Fibroblast of pulmonary artery (primary cell): ENCODE results near the gene FRRS1L.

Experiments
- DNase-seq: peaks from one replicate; pipeline ENCODE4 v3.0.0-alpha.2; 2010; ENCODE audit warnings: low read depth
- H3K4me3 ChIP-seq: replicated peaks from 2 replicates; pipeline ENCODE4 v1.5.1; 2011; ENCODE audit warnings: low read depth, mild to moderate bottlenecking, control low read depth, low read length, moderate library complexity
- TF ChIP-seq, protein P1 (sequence below): IDR thresholded peaks from 2 replicates; pipeline ENCODE4 v1.5.1; 2011; ENCODE audit warnings: mild to moderate bottlenecking, control low read depth, low read length, inconsistent platforms; ENCODE audit errors: missing control alignments

FRRS1L gene

DNA sequence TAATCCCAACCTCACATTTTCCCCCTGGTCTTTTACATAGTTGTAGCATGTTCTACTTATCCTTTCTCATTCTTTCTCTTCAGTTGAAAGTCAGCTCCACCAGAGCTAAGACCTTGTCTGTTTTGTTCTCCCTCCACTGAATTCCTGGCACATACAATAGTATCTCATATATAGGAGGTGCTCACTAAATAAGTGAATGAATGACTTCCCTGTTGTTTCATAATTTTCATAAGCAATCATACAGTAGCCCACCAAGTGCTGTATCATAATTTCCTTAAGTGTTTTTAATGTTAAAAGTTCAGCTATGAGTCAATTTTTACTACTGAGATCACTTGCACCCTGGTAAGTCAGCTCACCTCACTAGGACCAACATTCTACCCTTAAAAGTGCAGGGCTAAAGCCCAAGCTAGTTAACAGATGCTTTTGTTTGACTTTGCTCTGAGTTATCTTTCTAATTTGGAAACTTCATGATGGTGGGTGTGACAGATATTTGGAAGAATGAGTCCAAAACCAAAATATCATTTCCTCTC is 74.9 kb downstream of the FRRS1L start:
- TF ChIP-seq, protein P1, sequence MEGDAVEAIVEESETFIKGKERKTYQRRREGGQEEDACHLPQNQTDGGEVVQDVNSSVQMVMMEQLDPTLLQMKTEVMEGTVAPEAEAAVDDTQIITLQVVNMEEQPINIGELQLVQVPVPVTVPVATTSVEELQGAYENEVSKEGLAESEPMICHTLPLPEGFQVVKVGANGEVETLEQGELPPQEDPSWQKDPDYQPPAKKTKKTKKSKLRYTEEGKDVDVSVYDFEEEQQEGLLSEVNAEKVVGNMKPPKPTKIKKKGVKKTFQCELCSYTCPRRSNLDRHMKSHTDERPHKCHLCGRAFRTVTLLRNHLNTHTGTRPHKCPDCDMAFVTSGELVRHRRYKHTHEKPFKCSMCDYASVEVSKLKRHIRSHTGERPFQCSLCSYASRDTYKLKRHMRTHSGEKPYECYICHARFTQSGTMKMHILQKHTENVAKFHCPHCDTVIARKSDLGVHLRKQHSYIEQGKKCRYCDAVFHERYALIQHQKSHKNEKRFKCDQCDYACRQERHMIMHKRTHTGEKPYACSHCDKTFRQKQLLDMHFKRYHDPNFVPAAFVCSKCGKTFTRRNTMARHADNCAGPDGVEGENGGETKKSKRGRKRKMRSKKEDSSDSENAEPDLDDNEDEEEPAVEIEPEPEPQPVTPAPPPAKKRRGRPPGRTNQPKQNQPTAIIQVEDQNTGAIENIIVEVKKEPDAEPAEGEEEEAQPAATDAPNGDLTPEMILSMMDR: no peak
- no peak for DNase-seq
- no peak overlapping the region for H3K4me3 ChIP-seq

DNA sequence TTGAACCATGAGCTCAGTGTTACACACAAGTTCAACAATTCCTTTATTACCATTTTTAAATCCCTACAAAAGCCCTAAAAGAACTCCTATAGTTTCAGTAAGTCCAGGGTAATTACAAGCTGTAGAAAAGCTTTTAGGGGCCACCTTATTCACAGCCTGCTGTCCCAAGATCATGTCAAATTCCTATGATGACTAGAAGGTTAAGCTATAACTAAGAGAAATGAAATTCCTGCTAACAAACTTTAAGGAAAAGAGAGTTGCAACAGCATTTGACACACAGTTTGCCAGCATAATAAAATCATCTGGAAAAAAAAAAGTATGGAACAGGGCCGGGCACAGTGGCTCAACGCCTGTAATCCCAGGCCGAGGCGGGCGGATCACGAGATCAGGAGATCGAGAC is 78.8 kb downstream of the FRRS1L start:
- TF ChIP-seq, protein P1: no peak
- DNase-seq: peak; percentile 21
- no peak overlapping the region for H3K4me3 ChIP-seq

DNA sequence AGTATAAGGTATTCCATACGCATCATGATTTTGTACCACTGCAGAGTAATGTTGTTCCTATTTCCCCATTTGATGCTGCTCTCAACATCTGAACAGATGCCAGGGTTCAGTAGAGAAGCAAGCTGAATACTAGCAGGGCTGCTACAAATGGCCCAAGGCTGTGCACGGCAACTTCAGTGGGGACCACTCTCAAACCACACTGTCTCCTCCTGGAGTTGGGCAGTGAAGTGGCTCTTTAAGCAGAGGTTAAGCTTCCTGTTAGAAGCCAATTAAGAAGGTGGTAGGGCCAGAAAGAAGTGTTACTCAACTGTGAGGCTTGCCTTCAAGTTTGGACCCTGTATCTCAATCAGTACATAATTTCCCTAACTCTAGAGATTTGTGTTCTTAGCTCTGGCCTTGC is 79.3 kb downstream of the FRRS1L start:
- TF ChIP-seq, protein P1: no peak
- DNase-seq: no peak
- H3K4me3 ChIP-seq: no peak overlapping the region

- DNase-seq: peak; percentile 44
- H3K4me3 ChIP-seq: no peak overlapping the region
- TF ChIP-seq, protein P1: peak; percentile 2
These were observed 80.8 kb downstream of the FRRS1L start for GRCh38 chr9:109086221-109086620.

GRCh38 chr9:109085510-109085909 is 81.5 kb downstream of the FRRS1L start:
- H3K4me3 ChIP-seq: no peak overlapping the region
- TF ChIP-seq, protein P1: no peak
- DNase-seq: no peak

DNA sequence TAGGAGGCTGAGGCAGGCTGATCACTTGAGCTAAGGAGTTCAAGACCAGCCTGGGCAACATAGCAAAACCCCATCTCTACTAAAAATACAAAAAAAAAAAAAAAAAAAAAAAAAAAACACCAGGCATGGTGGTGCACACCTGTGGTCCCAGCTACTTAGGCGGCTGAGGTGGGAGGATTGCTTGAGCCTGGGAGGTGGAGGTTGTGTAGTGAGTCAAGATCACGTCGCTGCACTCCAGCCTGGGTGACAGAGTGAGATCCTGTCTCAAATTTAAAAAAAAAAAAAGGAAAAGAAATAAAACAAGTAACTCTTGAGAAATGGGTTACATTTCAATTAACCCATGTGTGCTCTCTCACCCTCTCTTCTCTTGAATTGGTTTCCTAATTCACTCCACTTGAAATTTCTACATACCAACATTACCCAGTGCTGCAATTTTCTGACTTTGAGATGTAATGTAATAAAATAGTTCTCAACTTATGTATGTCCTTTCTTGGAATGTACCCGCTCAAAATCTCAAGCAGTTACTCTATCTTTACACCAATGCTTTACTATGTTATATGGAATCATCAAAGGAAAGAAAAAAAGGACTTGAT is 83.1 kb downstream of the FRRS1L start:
- TF ChIP-seq, protein P1: no peak
- DNase-seq: no peak
- H3K4me3 ChIP-seq: no peak overlapping the region

GRCh38 chr9:109083141-109083540 is 83.9 kb downstream of the FRRS1L start:
- TF ChIP-seq, protein P1: no peak
- no peak for DNase-seq

More at GRCh38 chr9:109083141-109083540, 83.9 kb downstream of the FRRS1L start:
- H3K4me3 ChIP-seq: no peak overlapping the region
